ENCODE measurements around the gene PARP12.

- no peak for TF ChIP-seq ZNF488 (tag by site-specific recombination; IDR thresholded peaks at IDR 0.05)
- no peak for TF ChIP-seq ZNF639 (tag by site-specific recombination; IDR thresholded peaks at IDR 0.05)
- no peak for TF ChIP-seq PRDM1 (tag by site-specific recombination; IDR thresholded peaks at IDR 0.05)
- no peak for TF ChIP-seq ZBTB7A (tag by site-specific recombination; IDR thresholded peaks at IDR 0.05; ENCODE audit: low read depth)
- TF ChIP-seq ZNF837 (tag by site-specific recombination; IDR thresholded peaks at IDR 0.05), result no peak
- no peak for TF ChIP-seq ZBTB21 (tag by site-specific recombination; IDR thresholded peaks at IDR 0.05)
- TF ChIP-seq, protein P1, sequence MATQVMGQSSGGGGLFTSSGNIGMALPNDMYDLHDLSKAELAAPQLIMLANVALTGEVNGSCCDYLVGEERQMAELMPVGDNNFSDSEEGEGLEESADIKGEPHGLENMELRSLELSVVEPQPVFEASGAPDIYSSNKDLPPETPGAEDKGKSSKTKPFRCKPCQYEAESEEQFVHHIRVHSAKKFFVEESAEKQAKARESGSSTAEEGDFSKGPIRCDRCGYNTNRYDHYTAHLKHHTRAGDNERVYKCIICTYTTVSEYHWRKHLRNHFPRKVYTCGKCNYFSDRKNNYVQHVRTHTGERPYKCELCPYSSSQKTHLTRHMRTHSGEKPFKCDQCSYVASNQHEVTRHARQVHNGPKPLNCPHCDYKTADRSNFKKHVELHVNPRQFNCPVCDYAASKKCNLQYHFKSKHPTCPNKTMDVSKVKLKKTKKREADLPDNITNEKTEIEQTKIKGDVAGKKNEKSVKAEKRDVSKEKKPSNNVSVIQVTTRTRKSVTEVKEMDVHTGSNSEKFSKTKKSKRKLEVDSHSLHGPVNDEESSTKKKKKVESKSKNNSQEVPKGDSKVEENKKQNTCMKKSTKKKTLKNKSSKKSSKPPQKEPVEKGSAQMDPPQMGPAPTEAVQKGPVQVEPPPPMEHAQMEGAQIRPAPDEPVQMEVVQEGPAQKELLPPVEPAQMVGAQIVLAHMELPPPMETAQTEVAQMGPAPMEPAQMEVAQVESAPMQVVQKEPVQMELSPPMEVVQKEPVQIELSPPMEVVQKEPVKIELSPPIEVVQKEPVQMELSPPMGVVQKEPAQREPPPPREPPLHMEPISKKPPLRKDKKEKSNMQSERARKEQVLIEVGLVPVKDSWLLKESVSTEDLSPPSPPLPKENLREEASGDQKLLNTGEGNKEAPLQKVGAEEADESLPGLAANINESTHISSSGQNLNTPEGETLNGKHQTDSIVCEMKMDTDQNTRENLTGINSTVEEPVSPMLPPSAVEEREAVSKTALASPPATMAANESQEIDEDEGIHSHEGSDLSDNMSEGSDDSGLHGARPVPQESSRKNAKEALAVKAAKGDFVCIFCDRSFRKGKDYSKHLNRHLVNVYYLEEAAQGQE (tag by site-specific recombination; IDR thresholded peaks at IDR 0.05), result no peak
- no peak for TF ChIP-seq ZBTB8A (tag by site-specific recombination; IDR thresholded peaks at IDR 0.05)
- TF ChIP-seq CTCF (tag by site-specific recombination; IDR thresholded peaks at IDR 0.05), result no peak
- no peak for TF ChIP-seq EGR2 (tag by site-specific recombination; IDR thresholded peaks at IDR 0.05; ENCODE audit: low read depth)
- no peak for TF ChIP-seq HIC1 (tag by site-specific recombination; IDR thresholded peaks at IDR 0.05)
- TF ChIP-seq, protein P2, sequence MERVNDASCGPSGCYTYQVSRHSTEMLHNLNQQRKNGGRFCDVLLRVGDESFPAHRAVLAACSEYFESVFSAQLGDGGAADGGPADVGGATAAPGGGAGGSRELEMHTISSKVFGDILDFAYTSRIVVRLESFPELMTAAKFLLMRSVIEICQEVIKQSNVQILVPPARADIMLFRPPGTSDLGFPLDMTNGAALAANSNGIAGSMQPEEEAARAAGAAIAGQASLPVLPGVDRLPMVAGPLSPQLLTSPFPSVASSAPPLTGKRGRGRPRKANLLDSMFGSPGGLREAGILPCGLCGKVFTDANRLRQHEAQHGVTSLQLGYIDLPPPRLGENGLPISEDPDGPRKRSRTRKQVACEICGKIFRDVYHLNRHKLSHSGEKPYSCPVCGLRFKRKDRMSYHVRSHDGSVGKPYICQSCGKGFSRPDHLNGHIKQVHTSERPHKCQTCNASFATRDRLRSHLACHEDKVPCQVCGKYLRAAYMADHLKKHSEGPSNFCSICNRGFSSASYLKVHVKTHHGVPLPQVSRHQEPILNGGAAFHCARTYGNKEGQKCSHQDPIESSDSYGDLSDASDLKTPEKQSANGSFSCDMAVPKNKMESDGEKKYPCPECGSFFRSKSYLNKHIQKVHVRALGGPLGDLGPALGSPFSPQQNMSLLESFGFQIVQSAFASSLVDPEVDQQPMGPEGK (tag by site-specific recombination; IDR thresholded peaks at IDR 0.05), result no peak
- TF ChIP-seq, protein P3, sequence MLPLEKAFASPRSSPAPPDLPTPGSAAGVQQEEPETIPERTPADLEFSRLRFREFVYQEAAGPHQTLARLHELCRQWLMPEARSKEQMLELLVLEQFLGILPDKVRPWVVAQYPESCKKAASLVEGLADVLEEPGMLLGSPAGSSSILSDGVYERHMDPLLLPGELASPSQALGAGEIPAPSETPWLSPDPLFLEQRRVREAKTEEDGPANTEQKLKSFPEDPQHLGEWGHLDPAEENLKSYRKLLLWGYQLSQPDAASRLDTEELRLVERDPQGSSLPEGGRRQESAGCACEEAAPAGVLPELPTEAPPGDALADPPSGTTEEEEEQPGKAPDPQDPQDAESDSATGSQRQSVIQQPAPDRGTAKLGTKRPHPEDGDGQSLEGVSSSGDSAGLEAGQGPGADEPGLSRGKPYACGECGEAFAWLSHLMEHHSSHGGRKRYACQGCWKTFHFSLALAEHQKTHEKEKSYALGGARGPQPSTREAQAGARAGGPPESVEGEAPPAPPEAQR (tag by site-specific recombination; IDR thresholded peaks at IDR 0.05), result no peak
- no peak for TF ChIP-seq ZFP3 (tag by site-specific recombination; IDR thresholded peaks at IDR 0.05; ENCODE audit: low read depth)
Measured at GRCh38 chr7:140015471-140015970, 47.2 kb downstream of the PARP12 start.

Measured in HEK293 (cell line).